Stimulated activated CD4-positive, alpha-beta T cell treated with anti-CD3 and anti-CD28 coated beads, Interleukin-1b, Interleukin-23, amount 100 ng/mL, for 48 hours (primary cell): ENCODE measurements around the gene COTL1.
A peak's percentile ranks its signal among the peaks of the same experiment; 100 is the strongest.

ENCODE experiments used
- DNase-seq: peaks from one replicate; pipeline ENCODE4 v3.0.0-alpha.2; 2020

Gene COTL1

GRCh38 chr16:84617791-84618580 lies at the start of gene COTL1:
Gene COTL1, minus strand, starts transcription at chr16:84618078. Its CDS starts 164 bp downstream, at chr16:84617914.
- DNase-seq: peak; percentile 95

GRCh38 chr16:84665843-84666242 lies 48.0 kb upstream of the COTL1 start:
- DNase-seq: no peak

GRCh38 chr16:84665359-84665758 lies 47.5 kb upstream of the COTL1 start:
- DNase-seq: no peak

- DNase-seq: no peak
Measured at GRCh38 chr16:84663433-84664101, 45.7 kb upstream of the COTL1 start.

GRCh38 chr16:84662471-84662870 lies 44.6 kb upstream of the COTL1 start:
- no peak for DNase-seq

- no peak for DNase-seq
Measured at GRCh38 chr16:84661418-84662060, 43.7 kb upstream of the COTL1 start.

GRCh38 chr16:84660973-84661372 lies 43.1 kb upstream of the COTL1 start:
- no peak for DNase-seq

- no peak for DNase-seq
Measured at GRCh38 chr16:84659656-84660300, 41.9 kb upstream of the COTL1 start.

GRCh38 chr16:84658690-84659089 lies 40.8 kb upstream of the COTL1 start:
- no peak for DNase-seq

- no peak for DNase-seq
Measured at GRCh38 chr16:84657229-84657837, 39.5 kb upstream of the COTL1 start.

GRCh38 chr16:84656649-84657048 lies 38.8 kb upstream of the COTL1 start:
- no peak for DNase-seq

- no peak for DNase-seq
Measured at GRCh38 chr16:84654998-84655397, 37.1 kb upstream of the COTL1 start.

- no peak for DNase-seq
Measured at GRCh38 chr16:84654238-84654637, 36.4 kb upstream of the COTL1 start.

GRCh38 chr16:84652566-84652965 lies 34.7 kb upstream of the COTL1 start:
- no peak for DNase-seq

GRCh38 chr16:84650062-84650991 lies 32.4 kb upstream of the COTL1 start:
- DNase-seq: no peak

- DNase-seq: no peak
Measured at GRCh38 chr16:84649511-84649861, 31.6 kb upstream of the COTL1 start.

- no peak for DNase-seq
Measured at GRCh38 chr16:84648595-84649510, 31.0 kb upstream of the COTL1 start.

- peak; percentile 56 for DNase-seq
Measured at GRCh38 chr16:84647828-84648594, 30.1 kb upstream of the COTL1 start, which contains the start of gene KLHL36. Gene KLHL36, plus strand, starts transcription at chr16:84648511. Its CDS starts 2,357 bp downstream, at chr16:84650868.

- no peak for DNase-seq
Measured at GRCh38 chr16:84643674-84644073, 25.8 kb upstream of the COTL1 start.

- no peak for DNase-seq
Measured at GRCh38 chr16:84643180-84643583, 25.3 kb upstream of the COTL1 start.
